CD14-positive monocyte (primary cell): Measurements from ENCODE around the gene SLC12A7. TPM values are rescaled to one million over a fixed set of nuclear protein-coding genes. Genes with fewer than 3 reads are reported as not detected.

Experiments
- DNase-seq, 3 donors: peaks; one replicate each; pipeline ENCODE4 v3.0.0-alpha.2; 2011 to 2022
- H2AFZ ChIP-seq: 2 replicates; pipeline ENCODE4 v1.6.0; 2012; ENCODE audit warnings: mild to moderate bottlenecking, low read depth, low read length, inconsistent platforms; ENCODE audit not compliant: insufficient read depth, poor library complexity, severe bottlenecking
- H3K27ac ChIP-seq, 2 donors: 1 replicate in 1 of 2; 2 replicates in 1 of 2; pipeline ENCODE4 v1.5.1; 2012 to 2013; ENCODE audit warnings: low read length in 2 of 2, control low read depth in 1 of 2, inconsistent platforms in 1 of 2, low read depth in 1 of 2, mild to moderate bottlenecking in 1 of 2
- H3K27me3 ChIP-seq, 2 donors: one replicate each; pipeline versions ENCODE4 v1.6.0 to v1.6.1; 2011 to 2013; ENCODE audit warnings: low read length in 2 of 2; ENCODE audit not compliant: control insufficient read depth in 2 of 2, insufficient read depth in 2 of 2
- H3K36me3 ChIP-seq, 2 donors: replicated peaks in 1 of 2; 1 replicate in 1 of 2; 2 replicates in 1 of 2; pipeline versions ENCODE4 v1.5.1 to v1.6.1; 2012 to 2013; ENCODE audit warnings: low read length in 2 of 2, control low read depth in 1 of 2, inconsistent platforms in 1 of 2, mild to moderate bottlenecking in 1 of 2; ENCODE audit not compliant: insufficient read depth in 2 of 2, control insufficient read depth in 1 of 2
- H3K4me1 ChIP-seq, 2 donors: 1 replicate in 1 of 2; 2 replicates in 1 of 2; pipeline versions ENCODE4 v1.5.1 to v1.6.1; 2012 to 2013; ENCODE audit warnings: low read length in 2 of 2, control low read depth in 1 of 2, inconsistent platforms in 1 of 2, mild to moderate bottlenecking in 1 of 2, moderate library complexity in 1 of 2; ENCODE audit not compliant: insufficient read depth in 2 of 2, control insufficient read depth in 1 of 2
- H3K4me2 ChIP-seq: replicated peaks from 2 replicates; pipeline ENCODE3; 2012; ENCODE audit warnings: low read length, moderate library complexity, mild to moderate bottlenecking; ENCODE audit not compliant: poor library complexity, severe bottlenecking; ENCODE audit errors: extremely low read depth
- H3K4me3 ChIP-seq, 3 experiments: fragments of 200-600 bp in 1 of 3; sonication (generic) in 1 of 3; replicated peaks in 1 of 3; 1 replicate in 2 of 3; 2 replicates in 1 of 3; pipeline ENCODE4 v1.5.1; 2011 to 2013; ENCODE audit warnings: low read length in 3 of 3, mild to moderate bottlenecking in 3 of 3, control low read depth in 2 of 3, low read depth in 2 of 3, inconsistent platforms in 1 of 3, moderate library complexity in 1 of 3
- H3K79me2 ChIP-seq: 2 replicates; pipeline ENCODE4 v1.6.0; 2012; ENCODE audit warnings: mild to moderate bottlenecking, control low read depth, inconsistent platforms, low read length, moderate library complexity; ENCODE audit not compliant: insufficient read depth
- H3K9ac ChIP-seq: 2 replicates; pipeline ENCODE4 v1.6.0; 2017; ENCODE audit warnings: low read length, mild to moderate bottlenecking; ENCODE audit not compliant: insufficient read depth, poor library complexity, severe bottlenecking
- H3K9me3 ChIP-seq, 2 donors: replicated peaks in 1 of 2; 1 replicate in 1 of 2; 2 replicates in 1 of 2; pipeline versions ENCODE4 v1.5.1 to v1.6.1; 2012 to 2013; ENCODE audit warnings: low read length in 2 of 2, control low read depth in 1 of 2; ENCODE audit not compliant: control insufficient read depth in 1 of 2, insufficient read depth in 1 of 2
- H4K20me1 ChIP-seq: 2 replicates; pipeline ENCODE4 v1.6.0; 2012; ENCODE audit warnings: mild to moderate bottlenecking, low read length, control low read depth, moderate library complexity; ENCODE audit not compliant: insufficient read depth
- H3K27ac Mint-ChIP-seq, 7 donors: one replicate each; pipeline ENCODE4 v1.8.0; 2020; ENCODE audit warnings: mild to moderate bottlenecking in 7 of 7, mixed read lengths in 7 of 7, moderate library complexity in 6 of 7, inconsistent platforms in 2 of 7
- H3K27me3 Mint-ChIP-seq, 3 donors: one replicate each; pipeline ENCODE4 v1.8.0; 2021 to 2022; ENCODE audit warnings: low read depth in 3 of 3, mild to moderate bottlenecking in 3 of 3, mixed read lengths in 3 of 3, moderate library complexity in 3 of 3, inconsistent platforms in 1 of 3
- H3K36me3 Mint-ChIP-seq, 2 donors: one replicate each; pipeline ENCODE4 v1.8.0; 2020; ENCODE audit warnings: mixed read lengths in 2 of 2, inconsistent platforms in 1 of 2, mild to moderate bottlenecking in 1 of 2
- H3K4me1 Mint-ChIP-seq: one replicate; pipeline ENCODE4 v1.8.0; 2020; ENCODE audit warnings: mild to moderate bottlenecking, mixed read lengths
- H3K4me3 Mint-ChIP-seq, 2 donors: one replicate each; pipeline ENCODE4 v1.8.0; 2020; ENCODE audit warnings: mild to moderate bottlenecking in 2 of 2, mixed read lengths in 2 of 2, moderate library complexity in 1 of 2
- H3K9me3 Mint-ChIP-seq, 7 donors: one replicate each; pipeline ENCODE4 v1.8.0; 2020 to 2022; ENCODE audit warnings: mixed read lengths in 7 of 7, mild to moderate bottlenecking in 6 of 7, moderate library complexity in 6 of 7, inconsistent platforms in 2 of 7
- CTCF ChIP-seq: fragments of 200-600 bp; IDR thresholded peaks from one replicate; pipeline ENCODE4 v1.8.0; 2022; ENCODE audit warnings: antibody characterized with exemption, mild to moderate bottlenecking
- WGBS: methylation state at CpG from one replicate; pipeline ENCODE4 v1.1.5; 2013; ENCODE audit warnings: missing lambda C conversion rate; ENCODE audit not compliant: insufficient coverage; 5-methylcytosine and 5-hydroxymethylcytosine counted together
- intact Hi-C, 2 donors: fragments of 100-400 bp; cut with micrococcal nuclease; formaldehyde crosslinking; loops; one replicate each; pipeline versions ENCODE4 v1.15.0 to v1.15.1; 2023
- polyA plus RNA-seq, 3 donors: library from polyadenylated mRNA; depleted of rRNA in 1 of 3; unstranded in 2 of 3; stranded (reverse) in 1 of 3; fragments of 300-500 nt in 2 of 3; fragments of >200 nt in 1 of 3; fragmentation: Illumina TruSeq in 2 of 3; gene quantifications; 1 replicate in 2 of 3; 2 replicates in 1 of 3; pipeline ENCODE4 v1.2.3, GENCODE V29; 2012 to 2021

SLC12A7 gene
- polyA plus RNA-seq, 3 donors = 8.2 to 31.2 (median 12.5) TPM

GRCh38 chr5:1074226-1074625 lies 37.6 kb downstream of the SLC12A7 start:
- peaks cover 14% of the 10 kb centered on the region for H4K20me1 ChIP-seq
- no peaks in the 10 kb centered on the region for H3K27me3 ChIP-seq
- DNase-seq = no peak
- no peaks in the 10 kb centered on the region for H3K4me1 Mint-ChIP-seq
- no peaks in the 10 kb centered on the region for H3K9me3 Mint-ChIP-seq
- peaks cover 25 to 43% of the 10 kb centered on the region in 2 donors for H3K36me3 Mint-ChIP-seq
- peak overlapping the region in 1 of 7 donors; percentile 25 for H3K27ac Mint-ChIP-seq
- H3K4me3 Mint-ChIP-seq = no peak overlapping the region
- WGBS = 100% methylated on average over 7 of the region's 18 CpGs
- no peak overlapping the region for H2AFZ ChIP-seq
- peaks cover 18 to 35% of the 10 kb centered on the region in 2 donors for H3K36me3 ChIP-seq
- H3K79me2 ChIP-seq = no peaks in the 10 kb centered on the region
- no peaks in the 10 kb centered on the region for H3K27me3 Mint-ChIP-seq
- no peak overlapping the region for H3K9ac ChIP-seq
- intact Hi-C loops = no loop called here
- no peaks in the 10 kb centered on the region for H3K4me1 ChIP-seq
- TF ChIP-seq CTCF = no peak
- no peak overlapping the region for H3K4me2 ChIP-seq
- no peak overlapping the region for H3K27ac ChIP-seq
- H3K9me3 ChIP-seq = no peaks in the 10 kb centered on the region
- no peak overlapping the region for H3K4me3 ChIP-seq

GRCh38 chr5:1073239-1074102 lies 38.4 kb downstream of the SLC12A7 start:
- Histone ChIP-seq H3K4me3 (no peak overlapping the region), H3K9me3 (no peaks in the 10 kb centered on the region), H3K9ac (no peak overlapping the region), H3K79me2 (no peaks in the 10 kb centered on the region), H3K4me2 (no peak overlapping the region), H3K27me3 (no peaks in the 10 kb centered on the region), H3K4me1 (no peaks in the 10 kb centered on the region), H3K36me3 (peaks cover 15 to 38% of the 10 kb centered on the region in 2 donors), H4K20me1 (peaks cover 21% of the 10 kb centered on the region), H3K27ac (no peak overlapping the region), H2AFZ (no peak overlapping the region)
- H3K27ac Mint-ChIP-seq = no peak overlapping the region
- H3K36me3 Mint-ChIP-seq = peaks cover 22 to 45% of the 10 kb centered on the region in 2 donors
- no peaks in the 10 kb centered on the region for H3K9me3 Mint-ChIP-seq
- H3K27me3 Mint-ChIP-seq = no peaks in the 10 kb centered on the region
- no peak overlapping the region for H3K4me3 Mint-ChIP-seq
- DNase-seq = no peak
- intact Hi-C loops = no loop called here
- 95% methylated on average over 37 of the region's 46 CpGs for WGBS
- no peaks in the 10 kb centered on the region for H3K4me1 Mint-ChIP-seq
- TF ChIP-seq CTCF = no peak
